Ovary (tissue), 9 donors: ENCODE measurements around the gene SCAF4. TPM values are rescaled to one million over a fixed set of nuclear protein-coding genes. Genes with fewer than 3 reads are reported as not detected.

ENCODE experiments used
- DNase-seq, 5 donors: peaks; one replicate each; pipeline ENCODE4 v3.0.0-alpha.2; 2019 to 2020
- H3K27ac ChIP-seq, 2 donors: fragments of 200-600 bp; one replicate each; pipeline versions ENCODE4 v1.5.1 to v1.8.0; 2019 to 2022
- H3K27me3 ChIP-seq: fragments of 200-600 bp; one replicate; pipeline ENCODE4 v1.8.0; 2022
- H3K36me3 ChIP-seq: fragments of 200-600 bp; sonication (generic); one replicate; pipeline ENCODE4 v1.5.1; 2019
- H3K4me1 ChIP-seq: one replicate; pipeline ENCODE4 v1.8.1; 2013; ENCODE audit warnings: mild to moderate bottlenecking, moderate library complexity; ENCODE audit not compliant: insufficient read depth
- H3K4me3 ChIP-seq: fragments of 200-600 bp; sonication (generic); one replicate; pipeline ENCODE4 v1.5.1; 2017
- H3K9me3 ChIP-seq, 2 donors: fragments of 200-600 bp in 1 of 2; sonication (generic) in 1 of 2; one replicate each; pipeline versions ENCODE4 v1.5.1 to v1.8.1; 2013 to 2019; ENCODE audit warnings: mild to moderate bottlenecking in 1 of 2, moderate library complexity in 1 of 2
- EP300 ChIP-seq: sonication (generic); formaldehyde crosslinking; IDR thresholded peaks from one replicate; pipeline ENCODE4 v1.6.1; 2017; ENCODE audit warnings: antibody characterized with exemption
- POLR2A ChIP-seq: fragments of 450-650 bp; IDR thresholded peaks from one replicate; pipeline ENCODE4 v1.6.1; 2017; ENCODE audit warnings: antibody characterized with exemption, mild to moderate bottlenecking, moderate library complexity
- WGBS, 3 donors: extraction: QIAGEN DNeasy Blood & Tissue Kit in 1 of 3; methylation state at CpG; one replicate each; pipeline versions ENCODE4 v1.1.5 to v1.1.7; 2013 to 2017; 5-methylcytosine and 5-hydroxymethylcytosine counted together
- intact Hi-C, 4 donors: fragments of 100-400 bp; cut with DNase I; formaldehyde crosslinking; loops; one replicate each; pipeline versions ENCODE4 v1.11.0 to v1.15.1; 2022 to 2023
- polyA plus RNA-seq, 2 donors: library from polyadenylated mRNA; stranded (reverse); fragments of 200-250 nt in 1 of 2; fragments of 350-450 nt in 1 of 2; fragmentation: Illumina TruSeq in 1 of 2; extraction: RNeasy Lipid Tissue Mini Kit (QIAGEN cat#74804) in 1 of 2; gene quantifications; one replicate each; pipeline ENCODE4 v1.2.3, GENCODE V29; 2013 to 2014
- total RNA-seq, 7 donors: library from RNA; depleted of rRNA in 2 of 7; stranded (reverse); fragments of >200 nt in 2 of 7; fragmentation: NEBNext Ultra II Directional in 3 of 7; extraction: Animal tissue kit (Norgen Biotek cat#: 25700) in 3 of 7; gene quantifications; one replicate each; pipeline versions ENCODE4 v1.1.0 to v1.2.4, GENCODE V29; 2016 to 2023
- TF ChIP-seq, protein P1 (sequence below), 3 donors: fragments of 450-650 bp in 2 of 3; fragments of 200-600 bp in 1 of 3; IDR thresholded peaks; one replicate each; pipeline versions ENCODE4 v1.5.1 to v1.8.0; 2016 to 2022; ENCODE audit warnings: antibody characterized with exemption in 3 of 3, mild to moderate bottlenecking in 1 of 3
- donor health status: DM: no; HTN: no; CAD: no; lungs with moderate emphysema.
- donor health status: DM: no; HTN: no; CAD: no.
- donor health status: Bipolar disorder and iron deficiency.
- donor health status: DM: yes; HTN: yes; CAD: no.
- donor health status: DM: no; HTN: no; CAD: no.
- donor health status: DM: yes; HTN: yes; CAD: no.

Gene SCAF4
- total and polyA plus RNA-seq, 9 donors = 12.2 to 41.7 (median 28.4) TPM

DNA sequence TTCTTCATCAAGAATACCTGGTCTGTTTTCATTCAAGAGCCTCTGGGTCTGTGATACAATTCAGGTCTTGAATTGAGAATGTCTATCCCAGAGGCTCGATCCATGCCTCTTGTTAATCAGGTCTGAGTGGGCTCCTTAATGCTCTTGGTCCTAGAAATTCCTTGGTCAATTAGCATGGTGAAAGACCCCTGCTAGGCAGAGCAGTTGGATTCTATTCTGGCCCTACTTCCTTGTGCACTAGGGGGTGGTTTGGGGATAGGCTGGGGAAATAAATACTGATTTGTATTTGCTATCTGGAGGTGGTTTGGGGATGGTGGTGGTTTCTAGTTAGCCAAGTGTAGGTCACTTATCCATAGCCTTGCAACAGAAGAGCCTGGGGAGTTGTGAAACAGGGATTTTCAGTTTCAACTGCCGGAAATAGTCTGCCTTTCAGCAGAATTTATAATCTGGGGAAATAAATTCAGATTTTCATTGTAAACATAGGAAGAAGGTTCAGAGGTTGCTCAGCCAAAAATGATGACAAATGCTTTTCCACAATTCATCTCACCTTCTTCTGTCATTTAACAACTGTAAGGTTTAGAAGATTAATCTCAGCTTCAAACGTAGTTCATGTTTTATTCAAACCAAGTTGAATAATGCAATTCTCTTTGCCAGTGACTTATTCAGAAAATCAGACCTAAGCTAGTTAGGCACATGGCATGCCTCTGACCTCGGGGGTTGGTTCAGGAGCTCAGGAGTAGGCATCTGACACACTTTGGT, 22.2 kb upstream of the SCAF4 start:
- no peaks in the 10 kb centered on the region for H3K9me3 ChIP-seq
- TF ChIP-seq POLR2A (no peak), EP300 (no peak)
- TF ChIP-seq, protein P1, sequence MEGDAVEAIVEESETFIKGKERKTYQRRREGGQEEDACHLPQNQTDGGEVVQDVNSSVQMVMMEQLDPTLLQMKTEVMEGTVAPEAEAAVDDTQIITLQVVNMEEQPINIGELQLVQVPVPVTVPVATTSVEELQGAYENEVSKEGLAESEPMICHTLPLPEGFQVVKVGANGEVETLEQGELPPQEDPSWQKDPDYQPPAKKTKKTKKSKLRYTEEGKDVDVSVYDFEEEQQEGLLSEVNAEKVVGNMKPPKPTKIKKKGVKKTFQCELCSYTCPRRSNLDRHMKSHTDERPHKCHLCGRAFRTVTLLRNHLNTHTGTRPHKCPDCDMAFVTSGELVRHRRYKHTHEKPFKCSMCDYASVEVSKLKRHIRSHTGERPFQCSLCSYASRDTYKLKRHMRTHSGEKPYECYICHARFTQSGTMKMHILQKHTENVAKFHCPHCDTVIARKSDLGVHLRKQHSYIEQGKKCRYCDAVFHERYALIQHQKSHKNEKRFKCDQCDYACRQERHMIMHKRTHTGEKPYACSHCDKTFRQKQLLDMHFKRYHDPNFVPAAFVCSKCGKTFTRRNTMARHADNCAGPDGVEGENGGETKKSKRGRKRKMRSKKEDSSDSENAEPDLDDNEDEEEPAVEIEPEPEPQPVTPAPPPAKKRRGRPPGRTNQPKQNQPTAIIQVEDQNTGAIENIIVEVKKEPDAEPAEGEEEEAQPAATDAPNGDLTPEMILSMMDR (IDR thresholded peaks at IDR 0.05) = no peak
- no peaks in the 10 kb centered on the region for H3K27me3 ChIP-seq
- no peak overlapping the region for H3K4me3 ChIP-seq
- WGBS, 3 donors = 70 to 73% (median 73%) methylated on average over 4 of the region's 4 CpGs
- no peaks in the 10 kb centered on the region for H3K4me1 ChIP-seq
- DNase-seq = no peak
- H3K36me3 ChIP-seq = no peaks in the 10 kb centered on the region
- intact Hi-C loops = no loop called here
- no peak overlapping the region for H3K27ac ChIP-seq

DNA sequence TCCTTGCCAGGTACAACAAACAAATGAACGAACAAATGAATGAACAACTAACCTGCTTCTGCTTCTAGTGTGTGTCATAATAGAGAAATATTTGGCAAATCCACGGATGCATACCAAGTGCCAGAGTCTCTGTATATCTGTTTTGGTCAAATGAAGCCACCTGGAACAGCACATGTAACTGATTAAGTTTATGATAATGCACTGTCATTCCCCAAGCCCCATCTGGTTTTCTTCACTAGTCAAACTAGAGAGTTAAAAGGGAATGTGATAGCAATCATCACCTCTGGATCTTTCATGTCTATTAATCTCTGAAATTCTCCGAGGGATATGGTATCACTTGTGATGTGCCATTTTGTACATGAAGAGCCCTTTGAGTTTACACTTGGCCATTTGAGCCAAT, 21.0 kb upstream of the SCAF4 start:
- Histone ChIP-seq H3K4me1 (no peaks in the 10 kb centered on the region), H3K27ac (no peak overlapping the region), H3K36me3 (no peaks in the 10 kb centered on the region), H3K27me3 (no peaks in the 10 kb centered on the region), H3K9me3 (no peaks in the 10 kb centered on the region), H3K4me3 (no peak overlapping the region)
- TF ChIP-seq, protein P1 (IDR thresholded peaks at IDR 0.05) = no peak
- TF ChIP-seq POLR2A (no peak), EP300 (no peak)
- intact Hi-C loops = no loop called here
- no peak for DNase-seq
- WGBS, 3 donors = 68 to 74% (median 68%) methylated on average over 3 of the region's 3 CpGs

DNA sequence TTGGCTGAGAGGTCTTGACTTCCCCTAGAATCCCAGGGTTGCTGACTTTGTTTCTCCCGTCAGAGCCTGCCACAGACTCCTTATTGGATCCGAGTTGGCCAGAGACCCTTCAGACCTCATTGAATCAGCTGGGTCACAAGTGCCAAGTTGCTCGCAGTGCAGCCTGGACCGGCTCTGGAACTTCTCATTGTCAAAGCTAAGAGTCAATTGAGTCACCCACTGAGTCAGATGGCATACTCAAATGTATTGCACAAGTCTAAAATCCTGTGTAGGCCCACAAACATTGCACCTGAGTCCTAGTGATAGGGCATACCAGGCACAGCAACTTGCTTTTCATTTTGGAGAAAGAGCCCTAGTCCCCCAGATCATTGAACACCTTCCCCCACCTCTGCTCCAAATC, 20.4 kb upstream of the SCAF4 start:
- TF ChIP-seq EP300 (no peak), POLR2A (no peak)
- TF ChIP-seq, protein P1 (IDR thresholded peaks at IDR 0.05) = no peak
- Histone ChIP-seq H3K4me3 (no peak overlapping the region), H3K27me3 (no peaks in the 10 kb centered on the region), H3K4me1 (no peaks in the 10 kb centered on the region), H3K36me3 (no peaks in the 10 kb centered on the region), H3K9me3 (no peaks in the 10 kb centered on the region), H3K27ac (no peak overlapping the region)
- intact Hi-C loops = no loop called here
- DNase-seq = no peak
- 90 to 93% (median 93%) methylated on average over 4 of the region's 4 CpGs for WGBS, 3 donors

DNA sequence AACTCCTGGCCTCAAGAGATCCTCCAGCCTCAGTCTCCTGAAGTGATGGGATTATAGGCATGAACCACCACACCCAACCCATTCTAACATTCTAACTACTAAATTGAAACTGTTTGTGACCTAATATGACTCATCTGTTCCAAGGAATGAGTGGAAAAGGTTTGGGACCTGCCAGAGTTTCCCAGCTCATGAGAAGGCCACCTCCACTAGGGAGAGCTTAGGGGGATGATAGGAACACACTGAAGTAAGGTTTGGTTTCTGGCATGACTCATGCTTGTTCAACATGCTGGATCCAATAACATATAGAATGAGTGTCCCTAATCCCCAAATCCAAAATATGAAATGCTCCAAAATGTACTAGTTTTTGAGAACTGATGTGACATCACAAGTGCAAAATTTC, 18.9 kb upstream of the SCAF4 start:
- Histone ChIP-seq H3K27me3 (no peaks in the 10 kb centered on the region), H3K27ac (no peak overlapping the region), H3K4me1 (no peaks in the 10 kb centered on the region), H3K4me3 (no peak overlapping the region), H3K9me3 (no peaks in the 10 kb centered on the region), H3K36me3 (no peaks in the 10 kb centered on the region)
- intact Hi-C loops = no loop called here
- no peak for DNase-seq
- TF ChIP-seq EP300 (no peak), POLR2A (no peak)
- TF ChIP-seq, protein P1 (IDR thresholded peaks at IDR 0.05) = no peak
